ENCODE measurements around the gene KSR1.

- TF ChIP-seq CTCF (IDR thresholded peaks at IDR 0.05) (no peak), POLR2A (IDR thresholded peaks at IDR 0.05) (no peak)
These were observed 22.7 kb upstream of the KSR1 start for GRCh38 chr17:27433521-27433920.
